Testis (tissue), 3 donors: Measurements from ENCODE around the gene SYN1. TPM values are rescaled to one million over a fixed set of nuclear protein-coding genes. Genes with fewer than 3 reads are reported as not detected.

Experiments
- DNase-seq: peaks from one replicate; pipeline ENCODE4 v3.0.0-alpha.2; 2019
- H3K27ac ChIP-seq, 2 donors: fragments of 200-600 bp; sonication (generic); one replicate each; pipeline ENCODE4 v1.5.1; 2019
- H3K27me3 ChIP-seq: fragments of 200-600 bp; sonication (generic); one replicate; pipeline ENCODE4 v1.5.1; 2019
- H3K36me3 ChIP-seq: fragments of 200-600 bp; sonication (generic); one replicate; pipeline ENCODE4 v1.5.1; 2017; ENCODE audit warnings: low read depth; ENCODE audit errors: missing control alignments
- H3K4me1 ChIP-seq: fragments of 200-600 bp; sonication (generic); one replicate; pipeline ENCODE4 v1.5.1; 2019
- H3K4me3 ChIP-seq, 2 donors: fragments of 200-600 bp; sonication (generic); one replicate each; pipeline ENCODE4 v1.5.1; 2017 to 2019
- H3K9me3 ChIP-seq: fragments of 200-600 bp; sonication (generic); one replicate; pipeline ENCODE4 v1.5.1; 2017
- CTCF ChIP-seq, 3 experiments: fragments of 450-650 bp in 2 of 3; fragments of 200-600 bp in 1 of 3; sonication (generic) in 1 of 3; IDR thresholded peaks; one replicate each; pipeline ENCODE4 v1.5.1; 2016 to 2019; ENCODE audit warnings: antibody characterized with exemption in 3 of 3, mild to moderate bottlenecking in 2 of 3, moderate library complexity in 1 of 3
- POLR2A ChIP-seq: fragments of 450-650 bp; IDR thresholded peaks from one replicate; pipeline ENCODE4 v1.6.1; 2017; ENCODE audit warnings: antibody characterized with exemption, mild to moderate bottlenecking, moderate library complexity
- WGBS, 2 donors: methylation state at CpG; one replicate each; pipeline ENCODE4 v1.1.5; 2018; 5-methylcytosine and 5-hydroxymethylcytosine counted together
- intact Hi-C: fragments of 100-400 bp; cut with DNase I; formaldehyde crosslinking; loops from one replicate; pipeline ENCODE4 v1.15.1; 2023; ENCODE audit warnings: low total_unique reads
- polyA plus RNA-seq: library from polyadenylated mRNA; stranded (reverse); fragments of 350-450 nt; fragmentation: Illumina TruSeq; extraction: RNeasy Lipid Tissue Mini Kit (QIAGEN cat#74804); gene quantifications from one replicate; pipeline ENCODE4 v1.2.3, GENCODE V29; 2014; ENCODE audit warnings: low read depth, low replicate concordance; ENCODE audit not compliant: insufficient read depth
- total RNA-seq, 2 donors: library from RNA; depleted of rRNA; stranded (reverse); fragments of >200 nt; gene quantifications; one replicate each; pipeline ENCODE4 v1.2.3, GENCODE V29; 2016

Gene SYN1
- total and polyA plus RNA-seq, 3 donors from 2014 or later, result 2.8 to 3.5 (median 3.4) TPM

GRCh38 chrX:47573341-47574075 lies 46.1 kb downstream of the SYN1 start:
- peak overlapping the region; percentile 44 to 75 for H3K27ac ChIP-seq
- no peaks in the 10 kb centered on the region for H3K36me3 ChIP-seq
- H3K4me3 ChIP-seq, result no peak overlapping the region
- DNase-seq, result peak; percentile 58
- WGBS, 2 donors, result 11 to 19% methylated on average over 7 to 10 of the region's 20 CpGs
- intact Hi-C loops, result no loop called here
- TF ChIP-seq CTCF (IDR thresholded peaks at IDR 0.05) (no peak), POLR2A (no peak)
- no peaks in the 10 kb centered on the region for H3K27me3 ChIP-seq
- H3K4me1 ChIP-seq, result no peaks in the 10 kb centered on the region
- no peaks in the 10 kb centered on the region for H3K9me3 ChIP-seq

DNA sequence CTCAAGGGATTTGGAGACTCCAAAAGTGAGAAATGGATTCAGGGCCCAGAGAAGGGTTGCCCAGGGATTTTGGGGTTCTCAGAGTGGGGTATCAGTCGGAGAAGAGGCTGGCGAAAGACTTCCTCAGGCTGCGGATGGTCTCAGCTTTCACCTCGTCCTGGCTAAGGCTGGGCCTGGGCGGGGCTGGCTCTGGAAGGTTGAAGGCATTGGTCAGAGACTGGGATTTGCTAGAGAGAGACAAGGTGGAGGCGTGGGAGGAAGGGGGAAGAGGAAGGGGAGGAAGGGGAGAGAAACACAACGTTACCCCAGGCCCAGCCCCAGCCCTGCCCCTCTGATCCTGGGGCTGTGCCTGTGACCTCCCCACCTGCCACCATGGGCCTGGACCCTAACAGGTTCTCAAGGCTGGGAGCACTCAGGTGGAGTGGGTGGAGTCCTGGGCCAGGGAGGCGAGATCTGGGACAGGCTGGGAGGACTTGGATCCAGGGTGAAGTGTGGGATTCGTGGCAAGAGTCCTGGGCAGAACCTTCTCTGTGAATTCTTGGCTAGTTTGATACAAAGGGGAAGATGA lies 46.8 kb downstream of the SYN1 start:
- no peak for DNase-seq
- WGBS, 2 donors, result 40 to 51% methylated on average over 3 to 9 of the region's 9 CpGs
- H3K27ac ChIP-seq, result peak overlapping the region in 1 of 2 donors; percentile 19
- H3K27me3 ChIP-seq, result no peaks in the 10 kb centered on the region
- no peaks in the 10 kb centered on the region for H3K9me3 ChIP-seq
- H3K36me3 ChIP-seq, result no peaks in the 10 kb centered on the region
- intact Hi-C loops, result no loop called here
- no peak for TF ChIP-seq CTCF (IDR thresholded peaks at IDR 0.05)
- no peak for TF ChIP-seq POLR2A
- H3K4me1 ChIP-seq, result no peaks in the 10 kb centered on the region
- H3K4me3 ChIP-seq, result no peak overlapping the region

DNA sequence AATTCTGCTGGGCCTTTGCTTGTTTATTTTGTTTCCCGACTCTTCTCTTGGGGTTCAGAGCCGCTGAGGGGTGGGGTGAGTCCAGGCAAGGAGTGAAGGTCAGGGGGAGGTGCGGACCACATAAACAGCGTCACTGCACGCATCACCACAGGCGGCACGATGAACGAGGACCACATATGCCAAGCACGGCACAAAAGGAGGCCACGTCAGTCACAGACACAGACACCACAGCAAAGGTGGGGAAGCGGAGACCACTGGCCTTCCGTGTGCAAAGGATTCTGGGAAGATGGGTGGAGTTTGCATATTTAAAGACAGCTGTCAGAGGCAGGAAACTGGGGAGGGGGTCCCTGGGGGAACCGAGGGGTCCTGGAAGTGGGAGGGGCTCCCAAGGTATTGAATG lies 47.8 kb downstream of the SYN1 start:
- no peak overlapping the region for H3K4me3 ChIP-seq
- H3K4me1 ChIP-seq, result no peaks in the 10 kb centered on the region
- H3K36me3 ChIP-seq, result no peaks in the 10 kb centered on the region
- H3K27me3 ChIP-seq, result no peaks in the 10 kb centered on the region
- no peak for DNase-seq
- H3K9me3 ChIP-seq, result no peaks in the 10 kb centered on the region
- intact Hi-C loops, result no loop called here
- H3K27ac ChIP-seq, result no peak overlapping the region
- WGBS, 2 donors, result 59 to 68% methylated on average over 3 to 9 of the region's 13 CpGs
- no peak for TF ChIP-seq CTCF (IDR thresholded peaks at IDR 0.05)
- no peak for TF ChIP-seq POLR2A

DNA sequence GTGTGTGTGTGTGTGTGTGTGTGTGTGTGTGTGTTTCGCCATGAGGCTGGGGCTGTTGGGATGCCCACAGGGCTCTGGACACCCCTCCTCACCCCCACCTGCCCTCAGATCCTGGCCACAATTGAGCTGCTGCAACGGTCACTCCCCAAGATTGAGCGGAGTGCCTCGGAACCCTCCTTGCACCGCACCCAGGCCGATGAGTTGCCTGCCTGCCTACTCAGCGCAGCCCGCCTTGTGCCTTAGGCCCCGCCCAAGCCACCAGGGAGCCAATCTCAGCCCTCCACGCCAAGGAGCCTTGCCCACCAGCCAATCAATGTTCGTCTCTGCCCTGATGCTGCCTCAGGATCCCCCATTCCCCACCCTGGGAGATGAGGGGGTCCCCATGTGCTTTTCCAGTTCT lies 48.4 kb downstream of the SYN1 start:
- no peak for TF ChIP-seq CTCF (IDR thresholded peaks at IDR 0.05)
- no peak for TF ChIP-seq POLR2A
- peak; percentile 35 for DNase-seq
- Histone ChIP-seq H3K4me1 (no peaks in the 10 kb centered on the region), H3K9me3 (no peaks in the 10 kb centered on the region), H3K27ac (no peak overlapping the region), H3K27me3 (no peaks in the 10 kb centered on the region), H3K36me3 (no peaks in the 10 kb centered on the region), H3K4me3 (no peak overlapping the region)
- intact Hi-C loops, result no loop called here
- WGBS, 2 donors, result 88% methylated on average over 5 of the region's 11 CpGs; no CpG with 5 or more reads in 1 of the 2 donors
